HepG2 (cell line): ENCODE data around the gene NPC1. TPM values are rescaled to one million over a fixed set of nuclear protein-coding genes. Genes with fewer than 3 reads are reported as not detected.

Source experiments
- AFF4 ChIP-seq: sonication (generic); formaldehyde crosslinking; IDR thresholded peaks from 2 replicates; pipeline ENCODE4 v1.4.0; 2020; ENCODE audit warnings: missing genetic modification reagents
- CC2D1A ChIP-seq: sonication (generic); formaldehyde crosslinking; IDR thresholded peaks from 2 replicates; pipeline ENCODE4 v1.8.1; 2023; ENCODE audit warnings: mild to moderate bottlenecking, missing genetic modification reagents
- ELF3 ChIP-seq: IDR thresholded peaks from 2 replicates; pipeline ENCODE4 v1.6.1; 2016; ENCODE audit warnings: missing genetic modification reagents, missing compliant biosample characterization
- JDP2 ChIP-seq: sonication (generic); formaldehyde crosslinking; IDR thresholded peaks from 2 replicates; pipeline ENCODE4 v1.8.1; 2022; ENCODE audit warnings: missing genetic modification reagents, borderline replicate concordance
- MTA3 ChIP-seq: sonication (generic); formaldehyde crosslinking; IDR thresholded peaks from 2 replicates; pipeline ENCODE4 v1.4.0; 2020; ENCODE audit warnings: missing genetic modification reagents
- ONECUT2 ChIP-seq: sonication (generic); formaldehyde crosslinking; IDR thresholded peaks from 2 replicates; pipeline ENCODE4 v1.4.0; 2020; ENCODE audit warnings: missing genetic modification reagents
- POLR2AphosphoS5 ChIP-seq: IDR thresholded peaks from 2 replicates; pipeline ENCODE4 v1.6.1; 2012; ENCODE audit warnings: low read depth, low read length
- TBL1XR1 ChIP-seq: fragments of 150-350 bp; IDR thresholded peaks from 2 replicates; pipeline ENCODE4 v1.6.1; 2014; ENCODE audit warnings: borderline replicate concordance, low read length; ENCODE audit not compliant: partially characterized antibody
- ZNF20 ChIP-seq: sonication (generic); formaldehyde crosslinking; IDR thresholded peaks from 2 replicates; pipeline ENCODE4 v1.4.0; 2020; ENCODE audit warnings: mild to moderate bottlenecking, moderate library complexity, missing genetic modification reagents
- ZNF225 ChIP-seq: sonication (generic); formaldehyde crosslinking; IDR thresholded peaks from 2 replicates; pipeline ENCODE4 v1.4.0; 2020; ENCODE audit warnings: mild to moderate bottlenecking, missing genetic modification reagents
- ZNF557 ChIP-seq: sonication (generic); formaldehyde crosslinking; IDR thresholded peaks from 2 replicates; pipeline ENCODE4 v1.4.0; 2020; ENCODE audit warnings: missing genetic modification reagents
- ZNF674 ChIP-seq: sonication (generic); formaldehyde crosslinking; IDR thresholded peaks from 2 replicates; pipeline ENCODE4 v1.5.0; 2020; ENCODE audit warnings: low read depth, mild to moderate bottlenecking, missing genetic modification reagents
- ZNF761 ChIP-seq: sonication (generic); formaldehyde crosslinking; conservative IDR thresholded peaks from 2 replicates; pipeline ENCODE4 v1.4.0; 2020; ENCODE audit warnings: mild to moderate bottlenecking, missing genetic modification reagents
- polyA plus RNA-seq, 8 experiments: library from polyadenylated mRNA; depleted of rRNA in 3 of 8; stranded (reverse) in 7 of 8; unstranded in 1 of 8; fragments of >200 nt; fragmentation: Illumina TruSeq in 4 of 8; extraction: Trizol in 4 of 8; gene quantifications; 2 replicates each; pipeline versions ENCODE4 v1.2.1 to v1.2.3, GENCODE V29; 2011 to 2016; ENCODE audit warnings: low read depth in 4 of 8, missing spikeins in 1 of 8, mixed read lengths in 1 of 8; ENCODE audit not compliant: insufficient read depth in 1 of 8
- total RNA-seq, 5 experiments: library from RNA; depleted of rRNA; stranded (reverse); fragments of >200 nt; fragmentation: Illumina TruSeq; extraction: Trizol; gene quantifications; 2 replicates each; pipeline ENCODE4 v1.2.3, GENCODE V29; 2016; ENCODE audit warnings: low read depth in 1 of 5
- TF ChIP-seq, protein P1 (sequence below): sonication (generic); formaldehyde crosslinking; IDR thresholded peaks from 2 replicates; pipeline ENCODE4 v1.5.1; 2020; ENCODE audit warnings: missing genetic modification reagents, mild to moderate bottlenecking, borderline replicate concordance
- TF ChIP-seq, protein P2 (sequence below): sonication (generic); formaldehyde crosslinking; IDR thresholded peaks from 2 replicates; pipeline ENCODE4 v1.4.0; 2020; ENCODE audit warnings: mild to moderate bottlenecking, low read depth, missing genetic modification reagents
- TF ChIP-seq, protein P3 (sequence below): IDR thresholded peaks from 2 replicates; pipeline ENCODE4 v1.6.1; 2016; ENCODE audit warnings: missing genetic modification reagents, missing compliant biosample characterization
- TF ChIP-seq, protein P4 (sequence below): sonication (generic); formaldehyde crosslinking; IDR thresholded peaks from 2 replicates; pipeline ENCODE4 v1.4.0; 2020; ENCODE audit warnings: mild to moderate bottlenecking, missing genetic modification reagents

Gene NPC1
- total and polyA plus RNA-seq, 2 of the 13 experiments (the other 11 are each of a cell fraction or from before 2014, with no cell fraction given): 46.5 to 114 TPM

DNA sequence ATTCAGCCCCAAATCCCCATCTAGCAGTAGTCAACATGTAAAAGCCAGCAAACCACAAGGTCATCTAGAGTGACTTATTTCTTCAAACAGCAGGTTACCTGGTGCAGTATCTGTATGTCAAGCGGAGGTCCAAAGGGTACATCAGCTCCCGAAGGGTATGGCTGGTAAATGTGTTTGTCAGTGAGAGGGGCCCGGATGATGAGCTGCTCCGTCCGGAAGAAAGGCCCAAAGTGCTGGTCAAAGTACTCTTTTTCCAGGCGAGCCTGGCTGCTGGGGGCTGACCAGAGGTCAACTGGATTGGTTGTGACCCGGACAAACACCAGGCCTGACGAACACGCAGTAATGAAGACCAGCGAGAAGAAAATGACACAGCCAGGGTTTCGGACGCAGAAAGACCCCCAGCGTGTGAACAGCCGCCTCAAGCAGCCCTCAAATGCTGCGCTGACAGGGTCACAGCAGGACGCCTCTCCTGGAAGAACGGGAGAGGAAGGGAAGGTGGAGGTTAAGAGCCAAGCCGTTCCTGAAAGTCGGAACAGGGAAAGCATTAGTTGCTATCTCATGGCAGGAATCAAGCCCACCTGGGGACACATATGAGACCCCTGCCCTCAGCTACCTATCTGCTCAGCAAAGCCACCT is 30.0 kb downstream of the NPC1 start (continued):
- TF ChIP-seq ZNF20 (CRISPR knock-in tag): no peak
- TF ChIP-seq ZNF761 (CRISPR knock-in tag): no peak
- TF ChIP-seq CC2D1A (CRISPR knock-in tag): no peak
- TF ChIP-seq POLR2AphosphoS5: peak; percentile 52; the same call in 1 of the 2 replicates
- TF ChIP-seq, protein P1, sequence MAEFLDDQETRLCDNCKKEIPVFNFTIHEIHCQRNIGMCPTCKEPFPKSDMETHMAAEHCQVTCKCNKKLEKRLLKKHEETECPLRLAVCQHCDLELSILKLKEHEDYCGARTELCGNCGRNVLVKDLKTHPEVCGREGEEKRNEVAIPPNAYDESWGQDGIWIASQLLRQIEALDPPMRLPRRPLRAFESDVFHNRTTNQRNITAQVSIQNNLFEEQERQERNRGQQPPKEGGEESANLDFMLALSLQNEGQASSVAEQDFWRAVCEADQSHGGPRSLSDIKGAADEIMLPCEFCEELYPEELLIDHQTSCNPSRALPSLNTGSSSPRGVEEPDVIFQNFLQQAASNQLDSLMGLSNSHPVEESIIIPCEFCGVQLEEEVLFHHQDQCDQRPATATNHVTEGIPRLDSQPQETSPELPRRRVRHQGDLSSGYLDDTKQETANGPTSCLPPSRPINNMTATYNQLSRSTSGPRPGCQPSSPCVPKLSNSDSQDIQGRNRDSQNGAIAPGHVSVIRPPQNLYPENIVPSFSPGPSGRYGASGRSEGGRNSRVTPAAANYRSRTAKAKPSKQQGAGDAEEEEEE: 0 out of 2 replicates have a peak, but pooled peaks have one; percentile 75
- peak; percentile 63; the same call in 1 of the 2 replicates for TF ChIP-seq ZNF557
- no peak for TF ChIP-seq TBL1XR1
- TF ChIP-seq AFF4 (CRISPR knock-in tag): no peak
- TF ChIP-seq, protein P2, sequence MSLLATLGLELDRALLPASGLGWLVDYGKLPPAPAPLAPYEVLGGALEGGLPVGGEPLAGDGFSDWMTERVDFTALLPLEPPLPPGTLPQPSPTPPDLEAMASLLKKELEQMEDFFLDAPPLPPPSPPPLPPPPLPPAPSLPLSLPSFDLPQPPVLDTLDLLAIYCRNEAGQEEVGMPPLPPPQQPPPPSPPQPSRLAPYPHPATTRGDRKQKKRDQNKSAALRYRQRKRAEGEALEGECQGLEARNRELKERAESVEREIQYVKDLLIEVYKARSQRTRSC: no peak
- TF ChIP-seq, protein P3, sequence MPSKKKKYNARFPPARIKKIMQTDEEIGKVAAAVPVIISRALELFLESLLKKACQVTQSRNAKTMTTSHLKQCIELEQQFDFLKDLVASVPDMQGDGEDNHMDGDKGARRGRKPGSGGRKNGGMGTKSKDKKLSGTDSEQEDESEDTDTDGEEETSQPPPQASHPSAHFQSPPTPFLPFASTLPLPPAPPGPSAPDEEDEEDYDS (CRISPR knock-in tag): peak; percentile 47; the same call in 1 of the 2 replicates
- TF ChIP-seq ELF3 (CRISPR knock-in tag): peak; percentile 77
- TF ChIP-seq, protein P4, sequence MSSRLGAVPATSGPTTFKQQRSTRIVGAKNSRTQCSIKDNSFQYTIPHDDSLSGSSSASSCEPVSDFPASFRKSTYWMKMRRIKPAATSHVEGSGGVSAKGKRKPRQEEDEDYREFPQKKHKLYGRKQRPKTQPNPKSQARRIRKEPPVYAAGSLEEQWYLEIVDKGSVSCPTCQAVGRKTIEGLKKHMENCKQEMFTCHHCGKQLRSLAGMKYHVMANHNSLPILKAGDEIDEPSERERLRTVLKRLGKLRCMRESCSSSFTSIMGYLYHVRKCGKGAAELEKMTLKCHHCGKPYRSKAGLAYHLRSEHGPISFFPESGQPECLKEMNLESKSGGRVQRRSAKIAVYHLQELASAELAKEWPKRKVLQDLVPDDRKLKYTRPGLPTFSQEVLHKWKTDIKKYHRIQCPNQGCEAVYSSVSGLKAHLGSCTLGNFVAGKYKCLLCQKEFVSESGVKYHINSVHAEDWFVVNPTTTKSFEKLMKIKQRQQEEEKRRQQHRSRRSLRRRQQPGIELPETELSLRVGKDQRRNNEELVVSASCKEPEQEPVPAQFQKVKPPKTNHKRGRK (CRISPR knock-in tag): no peak
- no peak for TF ChIP-seq ONECUT2
- no peak for TF ChIP-seq JDP2 (CRISPR knock-in tag)
- peak; percentile 78; the same call in 1 of the 2 replicates for TF ChIP-seq ZNF225 (CRISPR knock-in tag)
- TF ChIP-seq ZNF674: no peak
- no peak for TF ChIP-seq MTA3 (CRISPR knock-in tag)
